HG02852 (cell line): ENCODE data around the gene GABRR3.

Source experiments
- ATAC-seq: cut with Tn5 transposase; IDR thresholded peaks from one replicate; pipeline ENCODE4 v1.9.1; 2021; ENCODE audit warnings: mild to moderate bottlenecking, moderate library complexity; ENCODE audit not compliant: unreplicated experiment

Gene GABRR3

DNA sequence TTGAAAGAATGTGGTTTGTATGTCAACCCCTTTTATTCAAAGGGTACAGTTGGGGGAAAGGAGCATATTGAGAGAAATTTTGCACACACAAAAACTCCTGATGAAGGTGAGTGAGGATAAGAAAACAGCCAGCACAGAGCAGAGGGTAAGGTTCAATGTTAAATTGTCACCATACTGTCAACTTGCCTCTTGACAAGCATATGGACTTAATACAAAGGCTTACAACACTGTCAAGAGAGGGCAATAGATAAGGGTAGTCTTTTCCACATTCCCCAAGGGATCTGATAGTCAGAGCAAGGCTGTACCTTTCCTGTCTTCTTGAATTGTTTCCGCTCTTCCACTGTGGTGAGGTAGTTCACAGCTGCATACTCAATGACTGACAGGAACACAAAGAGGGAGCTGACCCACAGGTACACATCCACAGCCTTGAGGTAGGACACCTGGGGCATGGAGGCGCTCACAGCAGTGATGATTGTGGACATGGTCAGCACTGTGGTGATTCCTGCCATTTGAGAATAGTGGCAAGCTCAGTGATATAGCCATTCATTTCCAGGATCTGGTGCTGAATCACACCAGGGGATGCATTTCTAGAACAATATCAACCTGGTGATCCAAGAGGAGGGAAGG is 42.5 kb downstream of the GABRR3 start:
- no peak for ATAC-seq

DNA sequence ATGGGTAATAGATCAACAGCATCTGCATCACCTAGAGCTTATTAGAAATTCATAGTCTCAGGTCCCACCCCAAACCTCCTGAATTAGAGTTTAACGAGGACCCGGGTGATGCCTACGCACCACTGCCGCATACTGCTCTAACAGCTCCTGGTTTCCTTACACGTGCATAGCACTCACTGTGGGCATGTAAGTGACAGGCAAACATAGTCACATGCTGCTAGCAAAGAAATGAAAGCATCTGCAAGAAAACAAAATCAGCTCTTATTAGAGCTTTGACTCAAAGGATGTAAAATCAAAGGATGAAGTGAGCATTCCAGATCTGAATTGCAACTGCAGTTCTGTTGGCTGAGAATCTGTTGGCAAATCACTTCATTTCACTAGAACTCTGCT is 43.8 kb downstream of the GABRR3 start:
- no peak for ATAC-seq

DNA sequence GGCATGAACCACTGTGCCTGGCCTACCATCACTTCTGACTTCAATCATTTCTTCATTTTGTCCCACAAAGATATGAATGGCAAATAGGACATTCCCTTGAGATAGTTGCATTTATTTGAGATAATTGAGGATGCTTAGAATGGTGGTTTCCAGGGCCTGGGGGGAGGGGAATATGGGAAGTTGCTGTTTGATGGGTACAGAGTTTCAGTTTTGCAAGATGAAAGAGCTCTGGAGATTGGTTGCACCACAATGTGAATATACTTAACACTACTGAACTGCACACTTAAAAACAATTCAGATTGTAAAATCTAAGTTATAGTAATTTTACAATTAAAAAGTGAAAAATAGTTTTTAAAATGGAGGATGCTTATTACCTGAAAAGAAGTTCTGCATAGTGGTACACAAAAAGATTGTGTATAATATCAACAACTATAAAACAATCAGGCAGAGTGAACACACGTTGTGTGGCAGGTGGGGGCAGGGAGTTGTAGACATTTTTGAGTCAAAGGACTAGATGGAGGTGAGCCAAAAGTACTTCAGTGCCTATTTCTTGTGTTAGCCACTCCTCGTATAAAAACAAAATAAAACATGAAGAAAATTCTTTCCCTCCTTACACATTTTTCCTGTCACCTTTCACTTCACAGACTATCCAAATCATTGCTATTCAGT is 44.4 kb downstream of the GABRR3 start:
- no peak for ATAC-seq

DNA sequence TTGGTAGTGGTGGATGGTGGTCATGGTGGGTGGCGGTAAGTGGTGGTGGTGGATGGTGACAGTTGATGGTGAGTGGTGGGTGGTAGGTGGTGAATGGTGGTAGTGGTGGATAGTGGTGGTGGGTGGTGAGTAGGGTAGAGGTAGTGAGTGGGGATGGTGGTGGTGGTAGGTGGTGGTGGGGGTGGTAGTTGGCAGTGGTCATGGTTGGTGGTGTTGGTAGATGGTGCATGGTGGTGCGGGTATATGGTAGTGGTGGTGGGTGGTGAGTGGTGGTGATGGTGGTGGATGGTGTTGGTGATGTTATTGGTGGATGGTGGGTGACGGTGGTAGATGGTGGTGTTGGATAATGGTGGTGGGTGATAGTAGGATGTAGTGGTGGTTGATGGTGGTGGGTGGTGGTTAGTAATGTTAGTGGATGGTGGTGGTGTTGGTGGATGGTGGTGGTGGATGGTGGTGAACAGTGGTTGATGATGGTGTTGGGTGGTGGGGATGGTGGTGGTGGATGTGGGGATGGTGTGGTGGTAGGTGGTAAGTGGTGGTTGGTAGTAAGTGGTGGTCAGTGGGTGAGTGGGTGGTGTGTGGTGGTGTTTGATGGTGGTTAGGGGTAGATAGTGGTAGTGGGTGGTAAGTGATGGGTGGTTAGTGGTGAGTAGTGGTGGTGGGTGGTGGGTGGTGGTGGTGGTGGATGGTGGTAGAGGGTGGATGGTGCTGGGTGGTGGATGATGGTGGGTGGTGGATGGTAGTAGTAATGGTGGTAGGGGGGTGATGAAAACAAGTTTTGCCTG is 46.1 kb downstream of the GABRR3 start:
- no peak for ATAC-seq

DNA sequence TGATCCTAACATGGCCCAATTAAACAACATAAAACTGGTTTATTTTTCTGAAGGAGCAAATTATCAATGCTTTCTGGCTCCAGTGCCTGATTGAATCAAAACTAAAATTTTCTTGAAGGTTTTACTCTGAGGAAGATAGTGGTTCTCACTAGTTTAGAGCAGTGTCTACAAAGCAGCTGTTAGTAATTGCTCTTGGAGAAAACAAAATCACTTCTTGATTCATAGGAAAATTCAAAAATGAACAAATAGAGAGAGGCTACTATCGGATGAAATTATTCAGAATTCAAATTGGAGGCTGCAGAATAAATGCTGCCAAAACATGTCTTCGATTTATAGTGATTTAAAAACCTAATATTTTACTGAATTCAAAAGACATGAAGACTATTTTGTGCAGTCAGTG is 47.8 kb downstream of the GABRR3 start:
- ATAC-seq = no peak

DNA sequence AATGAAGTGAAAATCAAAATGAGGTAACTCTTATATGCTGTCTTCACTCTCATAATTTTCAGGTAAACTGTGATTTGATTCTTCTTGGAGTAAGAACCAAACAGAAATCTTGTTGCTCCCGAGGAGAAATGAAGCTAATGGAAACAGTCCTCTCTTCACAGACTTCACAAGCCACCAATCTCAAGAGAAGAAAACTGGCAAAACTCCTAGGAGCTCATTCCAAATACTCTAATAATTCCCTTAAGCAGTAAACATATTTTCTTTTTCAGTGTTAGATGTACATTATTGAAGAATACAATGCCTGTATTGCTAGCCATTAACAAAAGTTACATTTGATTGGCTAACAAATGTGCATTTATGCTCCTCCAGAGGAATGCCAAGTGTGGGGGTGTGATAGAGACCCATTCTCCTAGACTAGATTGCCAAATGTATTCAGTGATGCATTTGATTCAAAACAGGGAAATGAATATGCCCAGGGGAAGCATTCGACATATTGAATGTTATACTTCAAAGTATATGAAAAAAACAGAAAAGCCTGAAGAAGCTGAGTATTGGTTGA is 51.1 kb downstream of the GABRR3 start:
- no peak for ATAC-seq

DNA sequence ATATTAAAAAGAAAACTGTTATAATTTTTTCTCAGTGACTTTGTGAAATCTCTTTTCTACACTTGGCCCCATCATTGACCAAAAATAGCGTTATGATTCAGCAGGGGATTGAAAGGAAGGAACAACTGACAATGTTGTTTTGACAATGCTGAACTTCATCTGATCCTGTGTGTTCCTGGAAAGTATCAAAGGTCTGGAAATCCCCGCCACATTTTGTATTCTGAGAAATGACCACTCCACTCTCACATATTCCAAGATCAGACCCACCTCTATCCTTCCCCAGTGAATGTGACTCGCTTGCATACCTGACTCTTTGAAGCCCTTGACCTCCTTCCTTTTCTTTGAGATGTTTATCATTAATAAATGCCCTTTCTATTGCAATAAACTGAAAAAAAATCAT is 53.2 kb downstream of the GABRR3 start:
- ATAC-seq = peak; percentile 50

DNA sequence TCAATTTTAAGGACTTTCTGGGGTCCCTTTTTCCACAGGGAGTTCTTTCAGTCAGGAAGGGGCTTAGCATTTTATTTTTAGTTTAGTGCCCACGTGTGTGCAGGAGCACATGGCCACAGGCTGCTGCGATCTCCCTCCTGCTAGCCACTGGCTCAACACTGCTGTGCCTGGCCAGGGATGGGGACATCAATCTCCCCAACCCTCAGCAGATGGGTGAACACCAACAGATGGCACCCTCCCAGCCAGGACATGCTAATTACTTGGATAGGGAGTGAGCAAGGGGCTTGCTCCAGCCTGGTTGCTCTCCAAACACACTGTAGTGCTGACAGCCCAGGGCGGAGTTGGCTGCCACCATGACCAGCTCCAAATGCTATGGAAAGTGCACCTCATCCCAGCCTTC is 55.5 kb downstream of the GABRR3 start:
- no peak for ATAC-seq

DNA sequence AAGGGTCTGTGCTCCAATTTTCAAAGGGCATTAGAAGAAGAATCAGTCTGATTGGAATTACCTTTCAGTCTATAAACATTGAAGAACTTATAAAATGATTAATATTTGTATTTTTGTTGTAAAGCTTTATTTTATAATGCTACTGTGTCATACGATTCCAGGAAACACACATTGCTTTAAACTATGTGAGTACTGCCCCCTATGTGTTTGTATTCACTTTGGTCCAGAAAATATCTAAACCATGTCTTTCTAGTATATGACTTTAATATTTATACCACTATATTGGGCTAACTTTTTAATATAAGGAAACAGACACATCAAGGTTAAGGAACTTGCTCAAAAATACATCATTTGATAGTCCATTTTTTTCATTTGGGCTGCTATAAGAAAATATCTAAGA is 59.6 kb downstream of the GABRR3 start:
- no peak for ATAC-seq

DNA sequence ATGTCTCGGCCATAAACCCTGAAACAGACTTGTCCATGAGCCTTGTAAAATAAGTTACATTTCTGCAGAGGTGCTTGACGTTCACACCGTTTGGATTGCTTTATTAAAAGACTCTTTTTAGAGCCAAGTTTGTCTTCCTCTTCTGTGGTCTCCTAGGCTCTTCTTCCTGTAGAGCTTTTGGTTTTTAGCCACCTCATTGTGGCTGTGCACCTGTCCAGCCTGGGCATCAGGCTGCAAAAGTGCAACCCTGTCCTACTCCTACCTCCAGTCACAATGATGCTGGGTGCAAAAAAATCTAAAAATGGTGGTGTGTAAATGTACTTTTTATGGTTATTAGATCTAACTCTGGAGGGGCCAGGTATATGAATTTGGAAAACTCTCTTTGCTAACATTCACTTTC is 60.1 kb downstream of the GABRR3 start:
- ATAC-seq = no peak

DNA sequence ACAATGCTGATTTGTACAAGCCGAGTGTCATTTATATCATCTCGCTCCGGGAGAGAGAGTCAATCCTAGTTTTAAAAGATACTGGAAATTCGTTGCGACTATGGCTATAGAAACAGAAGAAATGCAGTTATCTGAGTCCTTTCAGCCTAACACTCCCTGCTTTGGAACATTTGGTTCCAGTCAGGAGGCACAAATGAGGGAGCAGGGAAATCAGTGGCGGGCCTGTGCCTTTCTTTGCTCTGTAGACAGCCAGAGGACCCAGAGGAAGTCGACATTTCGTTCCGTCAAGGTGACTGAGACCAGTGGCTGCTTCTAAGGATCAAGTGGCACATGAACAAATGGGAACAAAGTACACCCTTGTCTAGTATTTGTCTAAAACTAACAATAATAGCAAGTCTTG is 62.1 kb downstream of the GABRR3 start:
- ATAC-seq = no peak

DNA sequence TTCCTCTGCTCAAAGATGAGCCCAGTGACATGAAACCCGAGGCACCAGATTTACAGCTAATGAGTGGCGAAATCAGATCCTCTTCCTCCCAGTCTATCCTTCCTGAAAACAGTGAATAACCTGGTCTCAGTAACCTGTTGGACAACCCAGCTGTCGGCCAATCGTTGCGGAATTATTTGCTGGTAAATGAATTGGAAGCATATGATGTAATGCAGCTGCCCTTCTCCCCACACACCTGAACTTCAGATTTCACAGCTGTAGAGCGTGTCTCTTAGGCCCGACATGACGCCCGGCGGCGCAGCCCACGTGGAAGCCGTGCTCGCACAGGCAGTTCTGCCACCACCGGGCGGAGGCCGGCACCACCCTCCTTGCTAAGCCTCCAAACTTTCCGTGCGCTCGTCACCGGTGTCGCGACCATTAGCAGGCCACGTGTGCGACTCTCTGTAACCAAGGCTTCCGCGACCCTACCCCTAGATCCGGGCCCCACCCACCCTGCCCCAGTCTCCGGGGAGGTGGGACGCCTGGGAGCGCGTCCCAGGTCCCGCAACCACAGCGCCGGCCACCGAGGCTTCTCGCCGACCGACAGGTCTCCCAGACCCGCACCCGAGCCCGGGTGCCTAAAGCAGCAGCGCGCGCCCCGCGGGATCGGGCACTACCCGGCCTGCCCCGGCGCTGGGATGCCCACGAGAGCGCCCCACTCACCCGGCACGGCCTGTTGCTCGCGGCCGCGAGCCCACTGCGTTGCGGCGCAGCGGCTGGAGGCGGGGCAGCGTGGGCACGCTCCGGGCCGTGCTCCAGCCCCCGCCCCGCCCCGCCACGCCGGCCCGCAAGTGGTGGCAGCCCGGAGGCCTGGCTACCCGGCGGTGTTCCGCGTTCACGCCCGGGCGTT is 63.2 kb downstream of the GABRR3 start, which contains the start of gene RIOX2:
TSS of gene RIOX2 (minus strand) at position 753 of the 889 bp plus-strand sequence. CDS start 4,838 bp downstream, outside the sequence.
- peak; percentile 87 for ATAC-seq

DNA sequence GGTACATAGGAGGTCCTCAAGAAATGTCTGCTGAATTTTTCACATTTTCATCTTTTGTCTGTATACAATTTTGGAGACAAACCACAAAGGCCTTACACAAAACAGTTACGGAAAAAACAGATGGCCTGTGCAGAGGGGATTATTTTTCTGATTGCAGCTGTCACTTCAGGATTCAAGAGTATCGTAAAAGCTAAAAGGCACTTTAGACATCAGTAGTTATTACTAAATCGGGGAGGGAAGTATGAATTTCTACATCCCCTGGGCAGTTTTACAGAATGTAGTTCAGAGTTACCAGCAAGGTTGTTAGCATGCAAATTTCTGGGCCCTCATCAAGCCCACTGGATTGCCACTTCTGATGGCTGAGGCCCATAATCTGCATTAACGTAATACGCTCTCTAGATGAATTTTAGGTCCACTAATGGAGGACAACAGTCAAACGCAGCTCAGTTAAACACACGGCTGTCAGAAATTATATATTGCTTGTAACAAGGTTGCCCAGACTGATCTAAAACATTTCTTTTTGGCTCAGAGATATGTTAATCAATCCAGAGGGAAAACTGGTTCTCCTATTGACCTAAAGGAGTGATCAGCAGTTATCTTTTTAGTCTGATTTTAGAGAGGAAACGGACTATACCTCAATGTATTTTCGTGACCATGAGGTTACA is 64.0 kb downstream of the GABRR3 start:
- ATAC-seq = no peak

DNA sequence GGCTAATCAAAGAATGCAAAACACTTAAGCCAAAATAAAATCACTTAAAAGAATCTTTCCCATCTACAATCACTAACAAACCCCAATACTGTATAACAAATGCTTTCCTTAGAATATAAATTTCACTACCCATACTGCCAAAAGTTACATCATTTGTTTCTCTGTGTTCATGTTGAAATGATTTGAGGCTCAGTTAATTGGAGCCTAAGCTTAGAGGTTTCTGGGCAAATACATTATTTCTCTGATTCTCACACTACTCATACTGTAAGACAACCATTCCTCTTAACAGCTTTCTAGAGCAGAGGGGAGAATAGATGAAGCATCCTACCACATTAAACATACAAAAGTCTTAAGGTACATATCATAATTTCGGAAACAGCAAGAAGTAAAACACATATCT is 65.0 kb downstream of the GABRR3 start:
- ATAC-seq = no peak

DNA sequence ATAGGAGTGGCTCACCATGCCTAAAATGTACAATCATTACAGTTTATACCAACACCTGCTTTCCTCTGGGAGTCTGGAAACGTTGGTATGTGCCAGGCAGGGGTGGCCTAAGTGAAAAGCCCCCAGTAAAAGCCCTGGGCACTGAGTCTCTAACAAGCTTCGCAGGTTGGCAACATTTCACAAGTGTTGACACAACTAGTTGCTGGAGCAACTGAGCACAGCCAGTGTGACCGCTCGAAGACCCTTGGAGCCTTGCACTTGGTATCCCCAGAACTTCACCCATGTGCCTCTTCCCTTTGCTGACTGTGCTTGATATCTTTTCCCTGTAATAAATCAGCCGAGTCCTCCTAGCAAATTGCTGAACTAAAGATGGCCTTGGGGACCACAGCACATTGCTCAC is 65.6 kb downstream of the GABRR3 start:
- ATAC-seq = no peak

DNA sequence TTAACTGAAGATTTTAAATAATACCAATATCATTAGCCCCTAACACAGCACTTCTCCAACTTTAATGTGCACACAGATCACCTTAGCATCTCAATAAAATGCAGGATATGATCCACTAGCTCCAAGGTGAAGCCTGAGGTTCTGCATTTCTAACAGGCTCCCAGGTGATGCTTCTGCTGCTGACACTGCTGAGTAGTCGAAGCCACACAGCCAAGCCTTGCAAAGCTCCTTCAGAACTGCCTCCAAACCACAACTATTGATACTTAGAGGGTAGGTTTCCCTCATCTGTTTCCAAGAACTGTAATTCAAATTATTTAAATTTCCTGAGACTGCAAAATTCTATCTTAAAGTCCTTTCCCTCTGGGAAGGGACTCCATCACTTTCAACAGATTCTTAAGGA is 66.7 kb downstream of the GABRR3 start:
- ATAC-seq = no peak

DNA sequence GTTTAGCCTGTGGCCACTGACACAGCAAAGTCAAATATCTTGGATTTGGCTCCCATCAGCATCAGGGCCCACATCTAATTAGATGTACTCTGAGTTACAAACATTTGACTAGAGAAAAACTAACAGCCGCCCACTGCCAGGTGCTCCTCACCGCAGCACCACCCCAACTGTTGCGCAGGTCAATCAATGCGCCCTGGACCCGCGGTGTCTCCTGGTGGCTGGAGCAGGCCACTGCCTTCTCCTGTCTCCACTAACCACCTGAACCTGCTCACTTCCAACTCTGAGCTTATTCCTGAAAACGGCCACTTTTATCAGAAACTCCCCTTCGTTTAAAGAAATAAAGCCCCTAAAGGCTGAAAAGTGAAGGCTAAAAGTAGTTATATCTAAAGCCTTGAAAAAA is 67.1 kb downstream of the GABRR3 start:
- ATAC-seq = no peak

DNA sequence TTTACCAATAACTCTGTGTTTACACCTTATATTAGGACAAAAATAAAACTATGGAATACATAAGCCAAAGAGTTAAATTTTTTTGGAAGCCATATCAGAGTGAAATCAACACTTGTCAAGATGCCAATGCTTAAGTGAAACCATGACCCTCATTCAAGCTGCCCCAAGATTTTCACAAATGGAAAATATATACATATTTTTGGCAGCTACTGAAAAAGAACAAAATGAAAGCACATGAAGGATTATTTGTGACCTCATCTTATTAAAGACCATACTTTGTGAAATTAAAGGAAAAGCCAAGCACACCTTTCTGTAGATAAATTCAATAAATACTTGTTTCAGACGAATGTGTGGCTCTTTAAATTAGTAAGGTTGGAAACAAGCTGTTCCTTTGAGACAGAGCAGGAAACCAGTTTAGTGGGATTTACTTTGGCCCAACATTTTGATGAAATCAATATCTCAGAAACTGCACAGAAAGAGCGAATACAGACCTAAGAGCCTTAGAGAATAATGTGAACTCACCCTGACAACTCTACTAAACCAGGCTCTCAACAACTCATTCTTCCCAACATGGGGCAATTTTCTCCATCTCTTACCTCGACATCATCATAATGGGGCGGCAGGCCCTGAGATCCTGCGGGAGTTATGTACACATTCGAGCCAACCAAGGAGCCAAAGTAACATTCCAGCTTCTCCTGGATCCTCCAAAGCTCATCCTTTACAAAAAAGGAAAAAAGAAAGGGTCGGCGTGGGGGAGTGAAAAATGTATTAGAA is 73.9 kb downstream of the GABRR3 start:
- no peak for ATAC-seq

DNA sequence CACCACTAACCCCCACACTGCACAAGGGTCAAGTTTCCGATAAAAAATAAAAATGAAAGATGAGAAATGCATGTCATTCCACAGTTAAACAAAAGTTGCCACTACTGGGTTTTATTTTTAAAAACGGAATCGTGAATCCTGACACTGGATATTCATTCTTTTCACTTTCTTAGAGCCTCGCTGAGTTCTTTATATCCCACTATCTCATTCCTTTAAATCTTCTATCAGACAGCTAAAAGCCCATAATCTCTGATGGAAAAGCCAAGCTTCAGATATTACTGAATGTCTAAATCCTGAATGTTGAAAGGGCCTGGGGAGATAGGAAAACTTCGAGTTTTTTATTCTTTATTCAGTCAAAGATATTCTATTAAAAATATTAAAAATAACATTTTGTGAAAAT is 74.6 kb downstream of the GABRR3 start:
- ATAC-seq = no peak
